NCI-H1436 treated with DMSO at 0.1 percent for 48 hours (cell line): Measurements from ENCODE around the gene C1QL3.

Experiments
- DNase-seq: peaks from one replicate; lab custom pipeline; 2025; lab: John Stamatoyannopoulos, UW

The C1QL3 gene

GRCh38 chr10:16521311-16522016, at the start of gene C1QL3:
TSS of gene C1QL3 (minus strand) at chr10:16521879. CDS start at chr10:16521065, 814 bp downstream.
- DNase-seq: no peak

GRCh38 chr10:16570731-16571130, 49.1 kb upstream of the C1QL3 start:
- DNase-seq: no peak

GRCh38 chr10:16566202-16566805, 44.6 kb upstream of the C1QL3 start:
- DNase-seq: no peak

- DNase-seq: no peak
Measured at GRCh38 chr10:16565604-16566003, 43.9 kb upstream of the C1QL3 start.

- no peak for DNase-seq
Measured at GRCh38 chr10:16562891-16563290, 41.2 kb upstream of the C1QL3 start.

GRCh38 chr10:16559236-16559773, 37.6 kb upstream of the C1QL3 start:
- DNase-seq: no peak

GRCh38 chr10:16547973-16548372, 26.3 kb upstream of the C1QL3 start:
- no peak for DNase-seq

- no peak for DNase-seq
Measured at GRCh38 chr10:16545116-16545736, 23.5 kb upstream of the C1QL3 start.

GRCh38 chr10:16544591-16544990, 22.9 kb upstream of the C1QL3 start:
- DNase-seq: no peak

GRCh38 chr10:16544099-16544498, 22.4 kb upstream of the C1QL3 start:
- DNase-seq: no peak

- no peak for DNase-seq
Measured at GRCh38 chr10:16536155-16536554, 14.5 kb upstream of the C1QL3 start.

GRCh38 chr10:16529853-16530252, 8.2 kb upstream of the C1QL3 start:
- no peak for DNase-seq

GRCh38 chr10:16527452-16527851, 5.8 kb upstream of the C1QL3 start:
- no peak for DNase-seq

GRCh38 chr10:16520900-16521299, 779 bp downstream of the C1QL3 start:
- no peak for DNase-seq

- no peak for DNase-seq
Measured at GRCh38 chr10:16519908-16520861, 1.5 kb downstream of the C1QL3 start.

GRCh38 chr10:16519250-16519907, 2.3 kb downstream of the C1QL3 start:
- DNase-seq: no peak

GRCh38 chr10:16518822-16519221, 2.9 kb downstream of the C1QL3 start:
- DNase-seq: no peak

GRCh38 chr10:16510843-16511242, 10.8 kb downstream of the C1QL3 start:
- DNase-seq: no peak

GRCh38 chr10:16509996-16510395, 11.7 kb downstream of the C1QL3 start:
- no peak for DNase-seq

- DNase-seq: no peak
Measured at GRCh38 chr10:16505161-16505560, 16.5 kb downstream of the C1QL3 start.

- DNase-seq: no peak
Measured at GRCh38 chr10:16497911-16498310, 23.8 kb downstream of the C1QL3 start.
